GM08714 (cell line): Measurements from ENCODE around the gene CSNK2A3.

Experiments
- H3K4me3 ChIP-seq: fragments of 200-500 bp; sonication (Bioruptor generic); 2 replicates; pipeline ENCODE4 v1.5.1; 2014; ENCODE audit warnings: mild to moderate bottlenecking, low read length, inconsistent platforms
- ZNF274 ChIP-seq: IDR thresholded peaks from 2 replicates; pipeline ENCODE4 v1.6.1; 2012; ENCODE audit warnings: mild to moderate bottlenecking, low read depth, low read length

CSNK2A3 gene

DNA sequence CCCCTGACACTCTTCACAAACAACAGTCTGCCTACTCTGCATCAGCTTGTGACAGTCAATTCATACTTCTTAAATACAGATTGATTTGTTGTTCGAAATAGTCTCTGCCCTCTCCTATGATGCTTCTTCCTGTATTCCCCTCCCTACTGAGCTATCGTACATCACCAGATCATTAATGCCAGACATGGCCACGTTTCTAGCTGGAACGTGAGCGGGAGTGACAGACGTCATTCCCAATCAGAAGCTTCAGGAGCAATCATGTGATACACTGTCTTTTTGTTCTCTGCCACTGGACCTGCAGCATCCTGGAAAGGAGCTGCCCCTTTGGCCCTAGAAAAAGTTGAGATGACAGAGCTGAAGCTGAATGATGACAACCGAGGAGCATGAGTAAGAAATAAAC, 48.5 kb downstream of the CSNK2A3 start:
- no peak overlapping the region for H3K4me3 ChIP-seq
- TF ChIP-seq ZNF274: no peak

DNA sequence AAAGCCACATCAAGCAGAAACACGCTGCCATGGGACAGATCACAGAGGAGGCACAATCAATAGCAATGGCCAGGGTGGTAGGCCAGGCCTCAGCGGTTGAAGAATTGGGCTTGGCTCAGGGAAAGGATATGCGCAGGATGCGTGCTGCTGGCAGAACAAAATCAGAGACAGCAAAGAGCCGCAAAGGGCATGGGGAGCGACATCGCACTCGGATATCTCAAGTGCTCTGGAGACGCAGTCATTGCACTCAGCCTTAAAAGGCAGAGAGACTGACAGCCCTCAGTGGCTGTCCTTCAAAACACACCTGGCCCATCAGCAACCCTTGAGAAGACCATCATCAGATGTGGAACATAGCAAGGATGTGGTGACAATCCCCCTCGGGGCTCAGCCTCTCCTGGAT, 50.5 kb downstream of the CSNK2A3 start:
- no peak for TF ChIP-seq ZNF274
- no peak overlapping the region for H3K4me3 ChIP-seq
